Measurements from ENCODE around the gene ARRDC4. TPM values are rescaled to one million over a fixed set of nuclear protein-coding genes. Genes with fewer than 3 reads are reported as not detected.

Gene ARRDC4
- total RNA-seq, 1 donor from 2014 or later, result 1.3 TPM

- H3K36me3 Mint-ChIP-seq (ENCODE audit: low read depth), result no peaks in the 10 kb centered on the region
- intact Hi-C loops (cut with micrococcal nuclease), result no loop called here
- H3K4me1 Mint-ChIP-seq (ENCODE audit: low read depth), result no peaks in the 10 kb centered on the region
- no peaks in the 10 kb centered on the region for H3K9me3 Mint-ChIP-seq
- no peak overlapping the region for H3K4me3 Mint-ChIP-seq
- no peak overlapping the region for H3K27ac Mint-ChIP-seq
- peaks cover 8% of the 10 kb centered on the region for H3K27me3 Mint-ChIP-seq (ENCODE audit: insufficient read depth)
- DNase-seq (ENCODE audit: low spot score), result no peak
These were observed 45.2 kb downstream of the ARRDC4 start for GRCh38 chr15:98005659-98006058.

GRCh38 chr15:98009169-98009568, 48.7 kb downstream of the ARRDC4 start:
- intact Hi-C loops (cut with micrococcal nuclease), result no loop called here
- DNase-seq (ENCODE audit: low spot score), result no peak
- no peaks in the 10 kb centered on the region for H3K36me3 Mint-ChIP-seq (ENCODE audit: low read depth)
- no peaks in the 10 kb centered on the region for H3K9me3 Mint-ChIP-seq
- H3K4me1 Mint-ChIP-seq (ENCODE audit: low read depth), result no peaks in the 10 kb centered on the region
- no peak overlapping the region for H3K4me3 Mint-ChIP-seq
- H3K27me3 Mint-ChIP-seq (ENCODE audit: insufficient read depth), result peaks cover 13% of the 10 kb centered on the region
- no peak overlapping the region for H3K27ac Mint-ChIP-seq

- intact Hi-C loops (cut with micrococcal nuclease), result no loop called here
- Mint-ChIP-seq H3K9me3 (no peaks in the 10 kb centered on the region), H3K27ac (no peak overlapping the region), H3K4me3 (no peak overlapping the region), H3K4me1 (ENCODE audit: low read depth) (no peaks in the 10 kb centered on the region), H3K27me3 (ENCODE audit: insufficient read depth) (peaks cover 13% of the 10 kb centered on the region), H3K36me3 (ENCODE audit: low read depth) (no peaks in the 10 kb centered on the region)
- DNase-seq (ENCODE audit: low spot score), result no peak
These were observed 49.5 kb downstream of the ARRDC4 start for GRCh38 chr15:98009971-98010370.

- no peaks in the 10 kb centered on the region for H3K4me1 Mint-ChIP-seq (ENCODE audit: low read depth)
- no peaks in the 10 kb centered on the region for H3K36me3 Mint-ChIP-seq (ENCODE audit: low read depth)
- intact Hi-C loops (cut with micrococcal nuclease), result no loop called here
- H3K9me3 Mint-ChIP-seq, result no peaks in the 10 kb centered on the region
- no peak for DNase-seq (ENCODE audit: low spot score)
- no peak overlapping the region for H3K4me3 Mint-ChIP-seq
- peaks cover 13% of the 10 kb centered on the region for H3K27me3 Mint-ChIP-seq (ENCODE audit: insufficient read depth)
- H3K27ac Mint-ChIP-seq, result no peak overlapping the region
These were observed 51.9 kb downstream of the ARRDC4 start for GRCh38 chr15:98012354-98012753.

- Mint-ChIP-seq H3K27ac (no peak overlapping the region), H3K4me1 (ENCODE audit: low read depth) (no peaks in the 10 kb centered on the region), H3K4me3 (no peak overlapping the region), H3K9me3 (no peaks in the 10 kb centered on the region), H3K27me3 (ENCODE audit: insufficient read depth) (peaks cover 13% of the 10 kb centered on the region), H3K36me3 (ENCODE audit: low read depth) (no peaks in the 10 kb centered on the region)
- intact Hi-C loops (cut with micrococcal nuclease), result no loop called here
- DNase-seq (ENCODE audit: low spot score), result no peak
These were observed 53.1 kb downstream of the ARRDC4 start for GRCh38 chr15:98013631-98014030.

- DNase-seq (ENCODE audit: low spot score), result no peak
- Mint-ChIP-seq H3K9me3 (no peaks in the 10 kb centered on the region), H3K27ac (no peak overlapping the region), H3K27me3 (ENCODE audit: insufficient read depth) (peaks cover 5% of the 10 kb centered on the region), H3K36me3 (ENCODE audit: low read depth) (no peaks in the 10 kb centered on the region), H3K4me1 (ENCODE audit: low read depth) (no peaks in the 10 kb centered on the region), H3K4me3 (no peak overlapping the region)
- intact Hi-C loops (cut with micrococcal nuclease), result no loop called here
These were observed 56.9 kb downstream of the ARRDC4 start for GRCh38 chr15:98017150-98017964.

- no peak for DNase-seq (ENCODE audit: low spot score)
- intact Hi-C loops (cut with micrococcal nuclease), result no loop called here
- H3K36me3 Mint-ChIP-seq (ENCODE audit: low read depth), result no peaks in the 10 kb centered on the region
- no peak overlapping the region for H3K4me3 Mint-ChIP-seq
- H3K9me3 Mint-ChIP-seq, result no peaks in the 10 kb centered on the region
- H3K27me3 Mint-ChIP-seq (ENCODE audit: insufficient read depth), result peaks cover 3% of the 10 kb centered on the region
- no peak overlapping the region for H3K27ac Mint-ChIP-seq
- no peaks in the 10 kb centered on the region for H3K4me1 Mint-ChIP-seq (ENCODE audit: low read depth)
These were observed 58.4 kb downstream of the ARRDC4 start for GRCh38 chr15:98018761-98019351.

Measured in activated T-helper 1 cell treated with anti-CD3 and anti-CD28 coated beads, Interleukin-12 subunit alpha, Interleukin-12 subunit beta, Interleukin-2, Interleukin-4 antibody, amounts not matched to agents 30 ng/mL and 10 ng/mL and 1 ng/mL, durations not matched to agents 14 hours and 24 hours and 36 hours (primary cell).